ELR (cell line): ENCODE results near the gene ADSL.

ENCODE experiments used
- DNase-seq: peaks from one replicate; pipeline ENCODE4 v3.0.0-alpha.2; 2015; ENCODE audit warnings: low read depth

The ADSL gene

DNA sequence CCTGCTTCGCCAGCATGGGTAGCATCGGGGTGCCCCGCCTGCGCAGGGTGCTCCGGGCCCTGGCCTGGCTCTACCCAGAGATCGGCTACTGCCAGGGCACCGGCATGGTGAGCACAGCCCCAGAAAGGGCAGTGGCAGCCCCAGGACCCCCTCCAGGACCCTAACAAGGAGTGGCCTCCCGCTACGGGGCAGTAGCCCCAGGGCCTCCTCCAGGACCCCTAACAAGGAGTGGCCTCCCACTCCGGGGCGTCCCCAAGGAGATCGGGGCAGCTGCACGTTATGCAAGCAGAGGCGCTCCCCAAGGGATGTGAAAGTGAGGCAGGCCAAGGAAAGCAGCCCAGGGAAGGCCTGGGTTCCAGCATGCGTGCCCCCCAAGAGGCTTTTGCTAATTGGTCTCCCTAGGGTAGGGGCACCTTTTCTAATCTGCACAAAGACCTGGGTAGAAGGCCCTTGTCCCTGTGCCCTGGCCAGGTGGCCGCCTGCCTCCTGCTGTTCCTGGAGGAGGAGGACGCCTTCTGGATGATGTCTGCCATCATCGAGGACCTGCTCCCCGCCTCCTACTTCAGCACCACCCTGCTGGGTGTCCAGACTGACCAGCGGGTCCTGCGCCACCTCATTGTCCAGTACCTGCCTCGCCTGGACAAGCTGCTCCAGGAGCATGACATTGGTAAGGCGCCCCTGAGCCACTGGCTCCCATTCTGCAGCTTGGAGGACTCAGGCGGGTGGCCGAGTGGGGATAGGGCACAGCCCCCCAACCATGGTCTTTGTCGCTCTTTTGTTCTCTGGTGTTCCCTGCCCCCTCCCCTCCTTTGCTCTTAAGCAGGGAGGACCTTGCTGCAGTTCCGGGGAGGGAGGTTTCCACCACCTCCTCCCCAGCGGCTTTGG lies 59.1 kb downstream of the ADSL start:
- DNase-seq, result no peak

DNA sequence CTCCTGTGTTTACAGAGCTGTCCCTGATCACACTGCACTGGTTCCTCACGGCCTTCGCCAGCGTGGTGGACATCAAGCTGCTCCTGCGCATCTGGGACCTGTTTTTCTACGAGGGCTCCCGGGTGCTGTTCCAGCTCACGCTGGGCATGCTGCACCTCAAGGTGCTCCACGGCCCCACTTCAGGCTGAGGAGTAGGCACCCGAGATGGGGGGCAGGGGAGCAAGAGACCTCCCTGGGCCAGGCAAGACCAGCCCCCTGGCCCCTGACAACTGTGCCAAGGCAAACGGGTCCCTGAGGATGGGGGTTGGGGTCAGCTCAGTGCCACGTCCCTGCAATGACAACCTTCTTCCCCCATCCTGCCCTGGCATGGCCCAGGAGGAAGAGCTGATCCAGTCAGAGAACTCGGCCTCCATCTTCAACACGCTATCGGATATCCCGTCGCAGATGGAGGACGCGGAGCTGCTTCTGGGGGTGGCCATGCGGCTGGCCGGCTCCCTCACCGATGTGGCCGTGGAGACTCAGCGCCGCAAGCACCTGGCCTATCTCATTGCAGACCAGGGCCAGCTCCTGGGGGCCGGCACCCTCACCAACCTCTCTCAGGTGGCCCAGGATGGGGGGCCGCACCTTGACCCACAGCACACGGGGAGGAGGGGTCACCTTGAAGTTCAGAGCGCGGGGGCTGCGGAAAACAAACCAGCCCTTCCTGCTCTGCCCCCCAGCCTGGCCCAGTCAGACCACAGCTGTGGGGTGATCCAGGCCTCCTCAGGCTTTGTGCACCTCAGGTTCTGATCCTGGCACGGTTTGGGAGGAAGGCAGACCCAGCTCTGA lies 60.0 kb downstream of the ADSL start:
- DNase-seq, result no peak

DNA sequence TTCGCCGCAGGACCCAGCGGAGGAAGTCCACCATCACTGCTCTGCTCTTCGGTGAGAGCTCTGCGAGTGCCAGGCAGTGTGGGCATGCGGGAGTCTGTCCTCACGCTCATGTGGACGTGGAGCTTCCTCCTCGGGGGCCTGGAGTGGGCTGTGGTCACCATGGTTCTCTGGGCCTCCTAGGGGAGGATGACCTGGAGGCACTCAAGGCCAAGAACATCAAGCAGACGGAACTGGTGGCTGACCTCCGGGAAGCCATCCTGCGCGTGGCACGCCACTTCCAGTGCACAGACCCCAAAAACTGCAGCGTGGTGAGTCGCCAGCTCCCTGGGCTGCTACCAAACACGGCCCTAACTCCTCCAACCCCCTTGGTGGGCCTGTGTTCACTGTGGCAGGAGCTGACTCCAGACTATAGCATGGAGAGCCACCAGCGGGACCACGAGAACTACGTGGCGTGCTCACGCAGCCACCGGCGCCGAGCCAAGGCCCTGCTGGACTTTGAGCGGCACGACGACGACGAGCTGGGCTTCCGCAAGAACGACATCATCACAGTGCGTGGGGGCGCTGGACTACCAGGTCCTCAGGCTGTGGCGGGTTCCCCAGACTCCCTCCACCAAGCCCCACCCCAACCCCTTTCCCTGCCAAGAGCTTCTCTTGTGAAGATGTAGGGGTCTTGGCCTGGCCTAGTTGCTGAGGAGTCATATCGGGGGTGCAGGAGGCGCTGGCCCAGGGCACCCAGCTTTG lies 60.9 kb downstream of the ADSL start:
- no peak for DNase-seq

- no peak for DNase-seq
These were observed 61.8 kb downstream of the ADSL start for GRCh38 chr22:40407831-40408717.

GRCh38 chr22:40408718-40409612 lies 62.7 kb downstream of the ADSL start:
- no peak for DNase-seq

DNA sequence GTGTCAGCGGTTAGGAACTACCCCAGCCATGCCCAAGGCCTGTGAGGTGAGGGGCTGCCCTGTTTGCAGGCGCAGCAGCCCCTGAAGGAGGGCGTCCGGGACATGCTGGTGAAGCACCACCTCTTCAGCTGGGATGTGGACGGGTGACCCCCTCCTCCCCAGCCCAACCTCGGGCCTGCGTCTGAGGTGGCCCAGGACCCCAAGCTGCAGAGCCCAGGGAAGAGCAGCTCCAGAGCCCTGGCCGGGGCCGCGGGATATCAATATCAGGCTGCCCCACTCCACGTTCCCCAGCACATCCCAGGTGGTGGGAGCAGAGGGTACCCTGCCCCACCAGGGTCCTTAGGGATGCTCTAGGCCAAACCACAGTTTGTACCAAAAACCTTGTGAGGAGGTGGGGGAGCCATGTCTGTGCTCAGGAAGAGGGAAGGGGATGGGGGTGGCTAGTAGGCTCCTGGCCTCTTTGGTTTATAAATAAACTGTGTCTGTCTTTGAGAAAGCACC lies 63.4 kb downstream of the ADSL start:
- DNase-seq, result no peak

DNA sequence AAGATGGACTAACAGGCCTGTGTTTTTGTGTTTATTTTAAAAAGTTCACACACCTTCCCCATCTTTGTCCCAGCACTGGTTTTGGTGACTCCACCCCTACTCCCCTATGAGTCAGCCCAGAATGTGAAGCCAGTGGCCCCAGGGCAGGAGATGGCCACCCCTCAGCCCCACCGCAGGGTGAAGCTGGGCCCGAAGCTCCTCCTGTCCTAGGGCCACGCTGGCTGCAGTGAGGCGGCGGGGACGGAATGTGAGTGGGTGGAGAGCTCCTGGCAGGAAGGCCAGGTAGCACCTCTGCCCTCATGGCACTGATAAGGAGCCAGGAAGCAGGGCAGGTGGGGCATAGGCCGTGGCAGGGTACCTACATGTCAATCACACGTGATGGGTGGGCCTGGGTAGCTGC lies 64.0 kb downstream of the ADSL start:
- DNase-seq, result peak; percentile 55

DNA sequence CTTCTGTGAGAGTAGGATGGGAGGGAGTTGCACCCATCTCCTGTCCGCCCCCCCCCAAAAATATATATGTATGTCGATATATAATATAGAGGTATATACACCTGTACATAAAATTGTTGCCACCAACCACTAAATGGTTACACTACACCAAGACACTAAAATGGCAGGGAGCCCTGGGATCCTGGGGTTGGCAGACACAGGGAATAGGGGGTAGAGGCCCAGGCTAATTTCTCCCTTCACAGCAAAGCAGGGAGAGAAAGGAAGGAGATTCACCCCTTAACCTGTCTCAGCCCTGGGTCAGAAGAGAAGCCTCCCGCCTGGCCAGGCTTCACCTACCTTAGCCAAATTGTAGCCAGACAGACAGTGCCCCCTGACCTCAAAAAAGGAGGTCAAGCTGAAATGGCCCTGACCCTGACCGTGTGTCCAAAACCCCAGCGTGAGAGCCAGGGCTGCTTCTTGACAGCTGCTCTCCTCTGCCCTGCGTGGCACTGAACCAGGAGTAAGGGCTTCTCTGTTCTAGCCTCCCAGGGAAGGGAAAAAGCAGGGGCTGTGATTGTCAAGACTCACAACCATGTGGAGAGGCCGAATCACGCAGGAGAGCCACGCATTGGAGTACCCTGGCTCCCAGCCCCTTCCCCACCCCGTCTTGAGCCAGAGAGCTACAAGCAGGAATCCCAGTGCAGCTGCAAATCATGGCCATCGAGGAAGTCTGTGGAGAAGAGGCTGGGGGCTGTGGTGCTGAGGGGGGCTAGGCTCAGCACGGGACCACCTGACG lies 64.6 kb downstream of the ADSL start:
- no peak for DNase-seq

GRCh38 chr22:40411506-40411861 lies 65.2 kb downstream of the ADSL start:
- DNase-seq, result no peak

GRCh38 chr22:40412441-40412840 lies 66.1 kb downstream of the ADSL start:
- DNase-seq, result no peak

DNA sequence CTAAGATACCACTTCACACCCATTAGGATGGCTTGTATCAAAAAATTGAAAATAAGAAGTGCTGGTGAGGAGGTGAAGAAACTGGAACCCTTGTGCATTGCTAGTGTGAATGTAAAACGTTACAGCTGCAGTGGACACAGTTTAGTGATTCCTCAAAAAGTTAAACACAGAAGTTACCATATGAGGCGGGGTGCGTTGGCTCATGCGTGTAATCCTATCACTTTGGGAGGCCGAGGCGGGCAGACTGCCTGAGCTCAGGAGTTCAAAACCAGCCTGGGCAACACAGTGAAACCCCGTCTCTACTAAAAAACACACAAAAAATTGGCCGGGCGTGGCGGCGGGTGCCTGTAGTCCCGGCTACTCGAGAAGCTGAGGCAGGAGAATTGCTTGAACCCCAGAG lies 67.6 kb downstream of the ADSL start:
- DNase-seq, result no peak

- peak; percentile 26 for DNase-seq
These were observed 68.0 kb downstream of the ADSL start for GRCh38 chr22:40414311-40414710.

- no peak for DNase-seq
These were observed 68.7 kb downstream of the ADSL start for GRCh38 chr22:40414838-40415505.

- DNase-seq, result no peak
These were observed 69.4 kb downstream of the ADSL start for GRCh38 chr22:40415531-40416266.

DNA sequence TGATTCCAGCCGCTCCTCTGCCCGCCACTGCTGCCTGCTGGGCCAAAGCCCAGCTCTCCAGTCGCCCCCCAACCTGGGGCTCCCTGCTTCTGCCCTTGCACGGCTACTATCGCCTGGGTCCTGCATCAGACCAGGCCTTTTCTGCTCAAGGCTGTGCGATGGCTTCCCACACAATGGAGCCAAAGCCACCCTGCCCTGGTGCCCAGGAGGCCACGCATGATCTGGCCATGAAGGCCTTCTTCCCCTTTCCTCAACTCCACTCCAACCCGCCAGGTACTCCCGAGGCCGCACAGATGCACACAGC lies 69.9 kb downstream of the ADSL start:
- no peak for DNase-seq

DNA sequence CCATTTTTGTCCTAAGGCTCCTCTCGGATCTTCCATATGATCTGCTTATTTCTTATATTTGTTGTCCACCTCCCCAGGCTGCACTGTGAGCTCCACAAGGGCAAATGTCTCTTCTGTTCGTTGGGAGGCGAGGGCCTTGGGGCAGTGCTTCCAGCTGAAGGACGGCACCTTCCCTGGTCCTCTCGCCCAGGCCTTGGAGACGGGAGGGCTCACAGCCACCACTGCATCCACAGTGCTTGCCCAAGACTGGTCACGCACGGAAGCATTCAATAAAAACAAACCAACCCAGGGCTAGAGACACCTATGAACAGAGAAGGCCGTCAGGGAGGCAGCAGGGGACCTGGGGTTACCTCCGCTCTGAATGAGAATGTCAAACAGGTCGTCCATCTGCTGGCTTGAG lies 70.3 kb downstream of the ADSL start:
- DNase-seq, result no peak

DNA sequence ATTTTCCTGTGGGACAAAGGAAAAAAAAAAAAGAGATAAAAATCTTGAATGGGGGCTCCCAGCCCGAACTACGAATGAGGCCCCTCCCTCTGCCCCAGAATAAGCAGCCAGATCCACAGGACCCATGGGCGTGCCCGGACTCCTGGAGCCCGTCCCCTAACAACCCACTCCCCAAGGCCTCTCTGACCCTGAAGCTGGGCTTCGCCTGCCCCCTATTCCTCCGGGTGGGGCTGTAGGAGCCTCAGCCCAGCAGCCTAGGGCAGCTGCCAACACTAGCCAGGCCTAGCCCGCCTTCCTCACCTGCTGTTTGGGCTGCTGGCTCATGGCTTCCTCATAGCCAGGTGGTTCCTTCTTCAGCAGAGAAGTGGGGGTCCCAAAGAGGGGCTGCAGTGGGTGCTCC lies 70.7 kb downstream of the ADSL start:
- DNase-seq, result no peak

- DNase-seq, result no peak
These were observed 71.6 kb downstream of the ADSL start for GRCh38 chr22:40417881-40418280.
